IMR-90 (cell line): ENCODE data around the gene C13orf42. TPM values are rescaled to one million over a fixed set of nuclear protein-coding genes. Genes with fewer than 3 reads are reported as not detected.

ENCODE experiments used
- ATAC-seq: fragments of 200-7000 bp; cut with Tn5 transposase; 2 replicates; pipeline ENCODE4 v1.9.1; 2020; ENCODE audit warnings: low read depth, mild to moderate bottlenecking, moderate library complexity
- BruUV-seq: library from RNA; stranded (reverse); fragments of 400-500 nt; replicated peaks from 2 replicates; lab custom pipeline; 2021; lab: Mats Ljungman, UMichigan
- CTCF ChIA-PET: fragments of 300-600 bp; formaldehyde crosslinking; extraction: SDS; loops from one replicate; lab custom pipeline; 2021; ENCODE audit warnings: antibody characterized with exemption; lab: Yijun Ruan, JAX
- POLR2A ChIA-PET: fragments of 300-600 bp; sonication (Branson Sonifier 250); formaldehyde crosslinking; loops from one replicate; lab custom pipeline; 2022; ENCODE audit warnings: antibody characterized with exemption; ENCODE audit not compliant: unreplicated experiment; lab: Charles Lee
- DNase-seq: peaks from one replicate; pipeline ENCODE4 v3.0.0; 2013
- H2AFZ ChIP-seq: replicated peaks from 2 replicates; pipeline ENCODE3; 2013; ENCODE audit warnings: low read length, mild to moderate bottlenecking; ENCODE audit not compliant: poor library complexity
- H2AK5ac ChIP-seq: 2 replicates; pipeline ENCODE4 v1.6.1; 2013; ENCODE audit warnings: low read depth, low read length, inconsistent platforms
- H2AK9ac ChIP-seq: replicated peaks from 2 replicates; pipeline ENCODE3; 2013; ENCODE audit warnings: mild to moderate bottlenecking, low read depth, low read length, moderate library complexity; ENCODE audit not compliant: poor library complexity
- H2BK120ac ChIP-seq: 2 replicates; pipeline ENCODE4 v1.6.1; 2013; ENCODE audit warnings: low read depth, low read length, inconsistent platforms
- H2BK15ac ChIP-seq: 3 replicates; pipeline ENCODE4 v1.6.1; 2013; ENCODE audit warnings: low read depth, low read length, inconsistent platforms
- H2BK20ac ChIP-seq: 2 replicates; pipeline ENCODE4 v1.6.1; 2013; ENCODE audit warnings: low read depth, mild to moderate bottlenecking, inconsistent platforms, low read length, moderate library complexity
- H2BK5ac ChIP-seq: 2 replicates; pipeline ENCODE4 v1.6.1; 2013; ENCODE audit warnings: mild to moderate bottlenecking, low read depth, low read length, inconsistent platforms; ENCODE audit not compliant: poor library complexity, severe bottlenecking
- H3K14ac ChIP-seq: replicated peaks from 2 replicates; pipeline ENCODE4 v1.6.1; 2013; ENCODE audit warnings: low read depth, low read length, inconsistent platforms
- H3K18ac ChIP-seq: 2 replicates; pipeline ENCODE4 v1.6.1; 2013; ENCODE audit warnings: low read depth, low read length, control low read depth
- H3K23ac ChIP-seq: 2 replicates; pipeline ENCODE4 v1.6.1; 2013; ENCODE audit warnings: low read depth, low read length, inconsistent platforms
- H3K27ac ChIP-seq: 2 replicates; pipeline ENCODE4 v1.5.1; 2013; ENCODE audit warnings: mild to moderate bottlenecking, control low read depth, low read length; ENCODE audit not compliant: insufficient read depth
- H3K27me3 ChIP-seq: 2 replicates; pipeline ENCODE4 v1.6.1; 2013; ENCODE audit warnings: low read length; ENCODE audit not compliant: control insufficient read depth, insufficient read depth
- H3K36me3 ChIP-seq: 2 replicates; pipeline ENCODE4 v1.6.1; 2013; ENCODE audit warnings: low read length, mixed read lengths; ENCODE audit not compliant: control insufficient read depth, insufficient read depth
- H3K4ac ChIP-seq: 2 replicates; pipeline ENCODE4 v1.6.1; 2013; ENCODE audit warnings: low read depth, low read length, inconsistent platforms
- H3K4me1 ChIP-seq: 2 replicates; pipeline ENCODE4 v1.6.1; 2013; ENCODE audit warnings: low read length, mixed read lengths; ENCODE audit not compliant: control insufficient read depth, insufficient read depth
- H3K4me2 ChIP-seq: 2 replicates; pipeline ENCODE4 v1.6.1; 2013; ENCODE audit warnings: low read depth, mild to moderate bottlenecking, control low read depth, low read length, moderate library complexity
- H3K4me3 ChIP-seq: 2 replicates; pipeline ENCODE4 v1.5.1; 2013; ENCODE audit warnings: low read depth, mild to moderate bottlenecking, control low read depth, low read length, moderate library complexity; ENCODE audit not compliant: insufficient read depth
- H3K56ac ChIP-seq: 2 replicates; pipeline ENCODE4 v1.6.1; 2013; ENCODE audit warnings: low read length, inconsistent platforms; ENCODE audit not compliant: insufficient read depth; ENCODE audit errors: extremely low read depth
- H3K79me1 ChIP-seq, 2 experiments: 2 replicates each; pipeline ENCODE4 v1.6.1; 2013; ENCODE audit warnings: low read length in 2 of 2, inconsistent platforms in 1 of 2, low read depth in 1 of 2
- H3K9ac ChIP-seq: 2 replicates; pipeline ENCODE4 v1.6.1; 2013; ENCODE audit warnings: low read depth, low read length, control low read depth
- H3K9me1 ChIP-seq: 2 replicates; pipeline ENCODE4 v1.6.1; 2013; ENCODE audit warnings: low read length, inconsistent platforms; ENCODE audit not compliant: insufficient read depth
- H3K9me3 ChIP-seq: 2 replicates; pipeline ENCODE4 v1.6.1; 2013; ENCODE audit warnings: low read length; ENCODE audit not compliant: control insufficient read depth, insufficient read depth
- H4K20me1 ChIP-seq: 2 replicates; pipeline ENCODE4 v1.6.1; 2013; ENCODE audit warnings: low read length, inconsistent platforms; ENCODE audit not compliant: insufficient read depth
- H4K5ac ChIP-seq: 2 replicates; pipeline ENCODE4 v1.6.1; 2013; ENCODE audit warnings: mild to moderate bottlenecking, low read depth, low read length, control low read depth
- H4K8ac ChIP-seq, 2 experiments: 2 replicates each; pipeline ENCODE4 v1.6.1; 2013; ENCODE audit warnings: low read depth in 2 of 2, low read length in 2 of 2, control low read depth in 1 of 2, inconsistent platforms in 1 of 2
- H4K91ac ChIP-seq: 2 replicates; pipeline ENCODE4 v1.6.1; 2013; ENCODE audit warnings: low read depth, low read length, inconsistent platforms; ENCODE audit not compliant: insufficient read depth
- BHLHE40 ChIP-seq: fragments of 150-350 bp; IDR thresholded peaks from 2 replicates; pipeline ENCODE4 v1.6.1; 2016; ENCODE audit warnings: mild to moderate bottlenecking, low read depth, low read length
- CEBPB ChIP-seq: IDR thresholded peaks from 2 replicates; pipeline ENCODE4 v1.6.1; 2012; ENCODE audit warnings: low read depth, low read length, improper control_type of control experiment
- CHD1 ChIP-seq: IDR thresholded peaks from 2 replicates; pipeline ENCODE4 v1.6.1; 2012; ENCODE audit warnings: low read depth, low read length, improper control_type of control experiment
- CTCF ChIP-seq: conservative IDR thresholded peaks from 2 replicates; pipeline ENCODE4 v1.5.1; 2012; ENCODE audit warnings: mild to moderate bottlenecking, low read depth, low read length, improper control_type of control experiment
- ELK1 ChIP-seq: fragments of 150-350 bp; IDR thresholded peaks from 2 replicates; pipeline ENCODE4 v1.6.1; 2016; ENCODE audit warnings: low read depth, mild to moderate bottlenecking, low read length, moderate library complexity, borderline replicate concordance
- FOS ChIP-seq: fragments of 150-350 bp; IDR thresholded peaks from 2 replicates; pipeline ENCODE4 v1.6.1; 2016; ENCODE audit warnings: low read depth, low read length
- MAFK ChIP-seq: IDR thresholded peaks from 2 replicates; pipeline ENCODE4 v1.6.1; 2012; ENCODE audit warnings: low read depth, low read length, improper control_type of control experiment
- MAZ ChIP-seq: IDR thresholded peaks from 2 replicates; pipeline ENCODE4 v1.6.1; 2012; ENCODE audit warnings: low read depth, mild to moderate bottlenecking, low read length, improper control_type of control experiment, moderate library complexity, borderline replicate concordance
- MXI1 ChIP-seq: IDR thresholded peaks from 2 replicates; pipeline ENCODE4 v1.6.1; 2012; ENCODE audit warnings: low read depth, mild to moderate bottlenecking, low read length, moderate library complexity, borderline replicate concordance
- NFE2L2 ChIP-seq: fragments of 150-350 bp; IDR thresholded peaks from 2 replicates; pipeline ENCODE4 v1.6.1; 2016; ENCODE audit warnings: low read depth, mild to moderate bottlenecking, low read length
- POLR2A ChIP-seq: IDR thresholded peaks from 2 replicates; pipeline ENCODE4 v1.6.1; 2012; ENCODE audit warnings: mild to moderate bottlenecking, low read depth, low read length
- RAD21 ChIP-seq: IDR thresholded peaks from 2 replicates; pipeline ENCODE4 v1.6.1; 2012; ENCODE audit warnings: low read length, improper control_type of control experiment
- RCOR1 ChIP-seq: IDR thresholded peaks from 2 replicates; pipeline ENCODE4 v1.6.1; 2012; ENCODE audit warnings: mild to moderate bottlenecking, low read length, improper control_type of control experiment; ENCODE audit not compliant: insufficient replicate concordance
- RFX5 ChIP-seq: IDR thresholded peaks from 2 replicates; pipeline ENCODE4 v1.8.0; 2012; ENCODE audit warnings: low read depth, mild to moderate bottlenecking, low read length, moderate library complexity
- SMC3 ChIP-seq: fragments of 150-350 bp; IDR thresholded peaks from 2 replicates; pipeline ENCODE4 v1.6.1; 2016; ENCODE audit warnings: low read depth, mild to moderate bottlenecking, antibody characterized with exemption, low read length, moderate library complexity
- USF2 ChIP-seq: fragments of 150-350 bp; IDR thresholded peaks from 2 replicates; pipeline ENCODE4 v1.6.1; 2017; ENCODE audit warnings: mild to moderate bottlenecking, antibody characterized with exemption, low read length, low read depth
- WGBS, 2 experiments: methylation state at CpG; one replicate each; pipeline versions ENCODE4 v1.1.5 to v1.1.7; 2013; ENCODE audit warnings: missing lambda C conversion rate in 2 of 2; ENCODE audit not compliant: insufficient read length in 1 of 2; ENCODE audit errors: extremely low coverage in 2 of 2; 5-methylcytosine and 5-hydroxymethylcytosine counted together
- dilution Hi-C: fragments of 300-500 bp; cut with HindIII; formaldehyde crosslinking; loops from one replicate; pipeline ENCODE4 v1.14.3; 2018; ENCODE audit warnings: low sequenced_read_pairs; ENCODE audit not compliant: unreplicated experiment
- in situ Hi-C: fragments of 300-500 bp; cut with MboI; formaldehyde crosslinking; loops from 3 replicates; pipeline ENCODE4 v1.14.3; 2019; ENCODE audit warnings: low sequenced_read_pairs, inconsistent platforms, mixed read lengths
- intact Hi-C: fragments of 100-400 bp; cut with micrococcal nuclease; formaldehyde crosslinking; loops from 2 replicates; pipeline ENCODE4 v1.10.0; 2022
- polyA plus RNA-seq, 3 experiments: library from polyadenylated mRNA; depleted of rRNA; stranded (reverse); fragments of >200 nt; gene quantifications; 2 replicates each; pipeline ENCODE4 v1.2.3, GENCODE V29; 2012; ENCODE audit warnings: low replicate concordance in 1 of 3
- total RNA-seq: library from RNA; depleted of rRNA; stranded (reverse); fragments of >200 nt; gene quantifications from 2 replicates; pipeline ENCODE4 v1.2.3, GENCODE V29; 2012

The C13orf42 gene
- total and polyA plus RNA-seq, 2 of the 4 experiments (the other 2 are of a cell fraction) = not detected

- Histone ChIP-seq H3K14ac (no peak overlapping the region), H3K79me1 (no peaks in the 10 kb centered on the region), H3K9ac (no peak overlapping the region), H4K91ac (no peak overlapping the region), H2AFZ (no peak overlapping the region), H2BK15ac (no peak overlapping the region), H3K18ac (no peak overlapping the region), H3K9me1 (no peaks in the 10 kb centered on the region), H3K27ac (no peak overlapping the region), H3K36me3 (no peaks in the 10 kb centered on the region), H2AK5ac (no peak overlapping the region), H3K4me2 (no peak overlapping the region), H3K4me3 (no peak overlapping the region), H4K8ac (no peak overlapping the region), H4K5ac (no peak overlapping the region), H3K4ac (no peak overlapping the region), H4K20me1 (no peaks in the 10 kb centered on the region), H3K56ac (no peak overlapping the region), H2BK5ac (no peak overlapping the region), H2BK20ac (no peak overlapping the region), H2BK120ac (no peak overlapping the region), H2AK9ac (no peak overlapping the region), H3K9me3 (no peaks in the 10 kb centered on the region), H3K27me3 (peaks cover 15% of the 10 kb centered on the region), H3K4me1 (no peaks in the 10 kb centered on the region), H3K23ac (no peak overlapping the region)
- TF ChIP-seq MAZ = no peak
- no peak for TF ChIP-seq BHLHE40
- no peak for TF ChIP-seq CTCF
- TF ChIP-seq CEBPB = no peak
- no peak for TF ChIP-seq FOS
- TF ChIP-seq SMC3 = no peak
- no peak for TF ChIP-seq NFE2L2
- no peak for TF ChIP-seq RFX5
- TF ChIP-seq CHD1 = no peak
- no peak for TF ChIP-seq POLR2A
- no peak for TF ChIP-seq RCOR1
- TF ChIP-seq RAD21 = no peak
- TF ChIP-seq ELK1 = no peak
- TF ChIP-seq USF2 = no peak
- no peak for TF ChIP-seq MAFK
- no peak for TF ChIP-seq MXI1
- WGBS, 2 experiments = no CpG with 5 or more reads among the region's 1 CpG
- POLR2A ChIA-PET = no interaction called here
- CTCF ChIA-PET = interaction anchor here (0.7 to 1.7 kb wide), 2 partner anchors 9 to 168 kb away, joined by 4 to 6 read pairs; no protein-coding TSS in a partner anchor
- in situ Hi-C loops = no loop called here
- dilution Hi-C loops = no loop called here
- DNase-seq = no peak
- intact Hi-C loops = no loop called here
- ATAC-seq = peak; percentile 63
- BruUV-seq = no TSS peak
Observed at GRCh38 chr13:51111997-51112396, 923 bp upstream of the C13orf42 start.
